ENCODE results near the gene SNX32. TPM values are rescaled to one million over a fixed set of nuclear protein-coding genes. Genes with fewer than 3 reads are reported as not detected.
"Not testable (repeated sequence)": the region's sequence is repeated elsewhere in the genome, so short reads cannot be mapped to it uniquely, and the experiment has no call there.

Gene SNX32
- total RNA-seq, 1 experiment from 2014 or later = not detected

DNA sequence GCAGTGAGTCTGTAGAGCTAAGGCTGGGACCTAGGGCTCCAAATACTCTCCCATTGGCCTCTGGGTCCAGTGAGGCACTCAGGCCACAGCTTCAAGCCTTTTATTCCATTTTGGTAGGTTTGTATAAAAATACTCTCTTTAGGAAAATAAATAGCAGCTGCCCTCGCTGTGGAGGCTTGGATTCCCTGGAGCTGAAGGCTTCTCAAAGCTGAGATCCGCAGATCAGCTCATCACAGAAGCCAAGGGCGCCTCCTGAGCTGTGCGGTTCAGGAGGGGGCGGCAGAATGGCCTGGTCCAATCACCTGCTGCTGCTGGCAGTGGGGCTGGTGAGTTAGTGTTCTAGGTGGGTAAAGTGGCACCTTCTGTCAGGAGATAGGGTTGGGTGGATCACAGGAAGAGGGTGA lies 58.4 kb downstream of the SNX32 start:
- ChIA-PET CTCF (interaction anchor here (0.8 to 6.5 kb wide), 8 partner anchors 8 to 331 kb away, joined by 3 to 82 read pairs (median 4); partner anchors contain the start of genes CFL1, FOSL1 and MUS81), RAD21 (ENCODE audit: low non-redundant PET in 1 of 2, low total read pairs in 2 of 2, uncharacterized antibody in 2 of 2, unreplicated experiment in 2 of 2) (interaction anchor here (1.1 to 1.2 kb wide), 2 partner anchors 23 to 24 kb away, joined by 3 read pairs; no protein-coding TSS in a partner anchor), POLR2A (interaction anchor here (1.2 to 8.5 kb wide), 10 partner anchors 10 to 171 kb away, joined by 3 to 124 read pairs (median 19); partner anchors contain the start of genes AP5B1, CFL1, FOSL1 and MUS81)
- peaks cover 10 to 34% of the 10 kb centered on the region in 2 experiments; a peak in 3 of 4 replicates for H3K36me3 ChIP-seq (ENCODE audit: control insufficient read depth in 1 of 2, insufficient read depth in 2 of 2, low read length in 2 of 2)
- peak; percentile 4 for ATAC-seq
- peaks cover 11 to 87% of the 10 kb centered on the region in 2 experiments for H3K4me1 ChIP-seq (ENCODE audit: control insufficient read depth in 1 of 2, insufficient read depth in 2 of 2, low read length in 2 of 2)
- H3K9me3 ChIP-seq (ENCODE audit: control insufficient read depth in 1 of 2, insufficient read depth in 1 of 2, low read depth in 1 of 2, low read length in 2 of 2); DNase-seq (ENCODE audit: low read depth, low spot score); H3K9me2 ChIP-seq (ENCODE audit: insufficient read depth); H3K27me3 ChIP-seq (ENCODE audit: insufficient read depth, low read length); intact Hi-C loops (cut with micrococcal nuclease); BruUV-seq (replicated peaks); H2AFZ ChIP-seq (ENCODE audit: low read depth, low read length, poor library complexity, severe bottlenecking): not testable (repeated sequence)
- H3K4me2 ChIP-seq (ENCODE audit: low read length) = peak overlapping the region; percentile 98
- H3K4me3 ChIP-seq (replicated peaks in 1 of 2; ENCODE audit: low read depth in 1 of 2, low read length in 2 of 2) = peak overlapping the region; percentile 53 to 92
- peaks cover 66% of the 10 kb centered on the region for H3K79me2 ChIP-seq (ENCODE audit: insufficient read depth, low read length)
- peak overlapping the region; percentile 97 for H3K27ac ChIP-seq (ENCODE audit: low read depth, low read length)
- peak overlapping the region; percentile 87 for H3K9ac ChIP-seq (ENCODE audit: low read length)
- TF ChIP-seq, protein P1, sequence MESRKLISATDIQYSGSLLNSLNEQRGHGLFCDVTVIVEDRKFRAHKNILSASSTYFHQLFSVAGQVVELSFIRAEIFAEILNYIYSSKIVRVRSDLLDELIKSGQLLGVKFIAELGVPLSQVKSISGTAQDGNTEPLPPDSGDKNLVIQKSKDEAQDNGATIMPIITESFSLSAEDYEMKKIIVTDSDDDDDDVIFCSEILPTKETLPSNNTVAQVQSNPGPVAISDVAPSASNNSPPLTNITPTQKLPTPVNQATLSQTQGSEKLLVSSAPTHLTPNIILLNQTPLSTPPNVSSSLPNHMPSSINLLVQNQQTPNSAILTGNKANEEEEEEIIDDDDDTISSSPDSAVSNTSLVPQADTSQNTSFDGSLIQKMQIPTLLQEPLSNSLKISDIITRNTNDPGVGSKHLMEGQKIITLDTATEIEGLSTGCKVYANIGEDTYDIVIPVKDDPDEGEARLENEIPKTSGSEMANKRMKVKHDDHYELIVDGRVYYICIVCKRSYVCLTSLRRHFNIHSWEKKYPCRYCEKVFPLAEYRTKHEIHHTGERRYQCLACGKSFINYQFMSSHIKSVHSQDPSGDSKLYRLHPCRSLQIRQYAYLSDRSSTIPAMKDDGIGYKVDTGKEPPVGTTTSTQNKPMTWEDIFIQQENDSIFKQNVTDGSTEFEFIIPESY (IDR thresholded peaks at IDR 0.05; ENCODE audit: extremely low read depth, insufficient replicate concordance, low read length) = peak; percentile 22
- peaks cover 25% of the 10 kb centered on the region; the same call in 1 of the 2 replicates for H4K20me1 ChIP-seq (ENCODE audit: insufficient read depth)

DNA sequence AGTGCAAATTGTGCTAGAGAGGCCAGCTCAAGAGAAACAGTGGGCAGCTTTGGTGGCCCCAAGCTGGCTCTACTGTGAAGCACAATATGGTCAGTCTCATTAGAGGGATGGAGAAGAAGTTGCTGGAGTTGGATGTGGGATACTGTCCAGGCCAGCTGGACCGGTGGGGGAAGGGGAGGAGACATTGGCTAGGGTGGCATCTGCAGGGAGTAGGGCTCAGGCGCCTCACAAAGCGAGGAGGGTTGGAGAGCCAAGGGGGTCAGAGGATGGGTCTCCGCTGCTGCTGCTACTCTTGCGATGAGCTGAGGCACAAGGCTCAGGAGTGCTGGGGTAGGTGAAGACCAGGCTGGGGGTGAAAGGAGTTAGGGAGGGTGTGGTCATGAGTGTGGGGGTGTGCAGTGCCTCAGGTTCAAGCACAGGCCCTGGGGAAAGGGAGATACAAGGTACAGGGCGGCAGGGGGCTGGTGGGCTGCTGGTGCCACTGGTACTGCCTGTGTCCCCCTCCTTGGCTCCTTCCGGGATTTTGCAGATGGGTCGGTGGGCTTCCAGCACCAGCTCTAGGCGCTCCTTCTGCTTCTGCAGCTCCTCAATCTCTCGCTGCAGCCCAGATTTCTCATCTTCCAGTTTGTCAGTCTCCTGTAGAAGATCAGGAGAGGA lies 59.0 kb downstream of the SNX32 start:
- Histone ChIP-seq H3K27ac (ENCODE audit: low read depth, low read length) (peak overlapping the region; percentile 97), H3K9me2 (ENCODE audit: insufficient read depth) (no peaks in the 10 kb centered on the region), H3K36me3 (ENCODE audit: control insufficient read depth in 1 of 2, insufficient read depth in 2 of 2, low read length in 2 of 2) (peaks cover 10 to 37% of the 10 kb centered on the region in 2 experiments; a peak in 3 of 4 replicates), H3K4me2 (ENCODE audit: low read length) (peak overlapping the region; percentile 98), H3K9me3 (ENCODE audit: control insufficient read depth in 1 of 2, insufficient read depth in 1 of 2, low read depth in 1 of 2, low read length in 2 of 2) (no peaks in the 10 kb centered on the region), H3K4me1 (ENCODE audit: control insufficient read depth in 1 of 2, insufficient read depth in 2 of 2, low read length in 2 of 2) (peaks cover 16 to 87% of the 10 kb centered on the region in 2 experiments), H4K20me1 (ENCODE audit: insufficient read depth) (peaks cover 31% of the 10 kb centered on the region; the same call in 1 of the 2 replicates), H3K27me3 (ENCODE audit: insufficient read depth, low read length) (no peaks in the 10 kb centered on the region), H3K4me3 (replicated peaks in 1 of 2; ENCODE audit: low read depth in 1 of 2, low read length in 2 of 2) (peak overlapping the region in 1 of 2 experiments; percentile 53; a peak in 2 of 4 replicates), H3K79me2 (ENCODE audit: insufficient read depth, low read length) (peaks cover 66% of the 10 kb centered on the region), H3K9ac (ENCODE audit: low read length) (peak overlapping the region; percentile 87), H2AFZ (ENCODE audit: low read depth, low read length, poor library complexity, severe bottlenecking) (no peak overlapping the region)
- ChIA-PET RAD21 (ENCODE audit: low non-redundant PET in 1 of 2, low total read pairs in 2 of 2, uncharacterized antibody in 2 of 2, unreplicated experiment in 2 of 2) (interaction anchor here (1.1 to 1.2 kb wide), 2 partner anchors 23 kb away, joined by 3 read pairs; no protein-coding TSS in a partner anchor), POLR2A (interaction anchor here (0.6 to 8.5 kb wide), 9 partner anchors 10 to 278 kb away, joined by 3 to 124 read pairs (median 9); partner anchors contain the start of genes CFL1, FOSL1, MUS81 and PCNX3), CTCF (interaction anchor here (0.8 to 6.5 kb wide), 8 partner anchors 19 to 330 kb away, joined by 3 to 82 read pairs (median 3); partner anchors contain the start of genes CFL1 and MUS81)
- ATAC-seq (no peak), DNase-seq (ENCODE audit: low read depth, low spot score) (no peak)
- intact Hi-C loops (cut with micrococcal nuclease) = no loop called here
- no TSS peak for BruUV-seq (replicated peaks)
- TF ChIP-seq RAD21 (IDR thresholded peaks at IDR 0.05; ENCODE audit: low read depth) (no peak), CBX3 (IDR thresholded peaks at IDR 0.05; ENCODE audit: low read depth) (no peak), CEBPB (IDR thresholded peaks at IDR 0.05; ENCODE audit: low read depth) (no peak), EZH2phosphoT487 (IDR thresholded peaks at IDR 0.05; ENCODE audit: borderline replicate concordance) (no peak), EZH2 (IDR thresholded peaks at IDR 0.05) (no peak), JUND (IDR thresholded peaks at IDR 0.05) (no peak), EGR1 (IDR thresholded peaks at IDR 0.05; ENCODE audit: low read depth) (no peak), YY1 (IDR thresholded peaks at IDR 0.05; ENCODE audit: extremely low read depth, insufficient replicate concordance, low read depth, low read length) (no peak), SIN3A (IDR thresholded peaks at IDR 0.05; ENCODE audit: low read depth) (no peak), POLR2AphosphoS5 (IDR thresholded peaks at IDR 0.05; ENCODE audit: low read depth, low read length) (no peak; the same call in none of the 2 replicates), SP1 (IDR thresholded peaks at IDR 0.05; ENCODE audit: low read depth) (no peak), POLR2A (IDR thresholded peaks at IDR 0.05; ENCODE audit: borderline replicate concordance, extremely low read depth, insufficient read depth, insufficient read length) (no peak), TCF7L2 (IDR thresholded peaks at IDR 0.05; ENCODE audit: borderline replicate concordance, extremely low read depth, insufficient read depth, insufficient read length) (no peak), SRF (IDR thresholded peaks at IDR 0.05; ENCODE audit: low read depth) (no peak)
- TF ChIP-seq, protein P2, sequence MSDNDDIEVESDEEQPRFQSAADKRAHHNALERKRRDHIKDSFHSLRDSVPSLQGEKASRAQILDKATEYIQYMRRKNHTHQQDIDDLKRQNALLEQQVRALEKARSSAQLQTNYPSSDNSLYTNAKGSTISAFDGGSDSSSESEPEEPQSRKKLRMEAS (IDR thresholded peaks at IDR 0.05) = no peak

Data from HCT116 (cell line).